HG03039 (cell line): ENCODE data around the gene ACO2.

Experiments
- ATAC-seq: cut with Tn5 transposase; IDR thresholded peaks from one replicate; pipeline ENCODE4 v1.9.1; 2021; ENCODE audit warnings: mild to moderate bottlenecking, moderate library complexity; ENCODE audit not compliant: unreplicated experiment

The ACO2 gene

DNA sequence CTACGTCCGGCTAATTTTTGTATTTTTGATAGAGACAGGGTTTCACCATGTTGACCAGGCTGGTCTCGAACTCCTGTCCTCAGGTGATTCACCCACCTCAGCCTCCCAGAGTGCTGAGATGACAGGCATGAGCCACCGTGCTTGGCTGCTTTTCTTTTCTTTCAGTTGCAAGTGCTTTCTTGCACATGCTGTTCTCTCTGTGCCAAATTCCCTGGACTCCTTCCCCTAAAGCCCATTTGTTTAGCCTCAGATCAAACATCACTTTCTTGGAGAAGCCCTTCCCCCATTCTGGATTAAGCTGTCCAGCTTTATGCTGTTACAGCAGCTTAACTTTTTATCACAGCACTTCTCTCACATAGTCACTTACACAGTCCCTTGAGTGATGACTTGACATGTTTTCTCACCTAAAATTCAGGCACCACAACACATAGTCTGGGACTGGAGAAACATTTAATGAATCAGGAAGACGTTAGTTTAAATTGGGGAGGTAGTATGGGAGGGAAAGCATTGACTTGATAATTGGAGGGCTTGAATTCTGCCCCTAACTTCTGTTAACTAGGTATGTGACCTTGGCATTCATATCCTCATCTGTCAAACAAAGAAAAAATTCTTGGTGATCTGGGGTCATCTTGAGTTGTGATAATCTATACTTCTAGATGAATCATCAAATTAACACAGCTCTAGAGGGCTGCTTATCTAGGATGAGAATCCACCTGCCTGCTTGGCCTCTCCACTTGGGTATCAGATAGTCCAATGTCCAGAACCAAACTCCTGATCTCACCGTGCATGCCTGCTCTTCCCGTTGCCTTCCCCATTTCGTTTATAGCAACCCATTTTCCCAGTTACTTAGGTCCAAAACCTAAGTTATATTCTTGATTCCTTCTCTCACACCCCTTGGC is 18.4 kb downstream of the ACO2 start:
- ATAC-seq, result no peak

GRCh38 chr22:41488076-41488475 is 19.2 kb downstream of the ACO2 start:
- no peak for ATAC-seq

- ATAC-seq, result no peak
Measured at GRCh38 chr22:41488596-41489385, 19.9 kb downstream of the ACO2 start.

GRCh38 chr22:41491374-41492100 is 22.6 kb downstream of the ACO2 start:
- ATAC-seq, result no peak

DNA sequence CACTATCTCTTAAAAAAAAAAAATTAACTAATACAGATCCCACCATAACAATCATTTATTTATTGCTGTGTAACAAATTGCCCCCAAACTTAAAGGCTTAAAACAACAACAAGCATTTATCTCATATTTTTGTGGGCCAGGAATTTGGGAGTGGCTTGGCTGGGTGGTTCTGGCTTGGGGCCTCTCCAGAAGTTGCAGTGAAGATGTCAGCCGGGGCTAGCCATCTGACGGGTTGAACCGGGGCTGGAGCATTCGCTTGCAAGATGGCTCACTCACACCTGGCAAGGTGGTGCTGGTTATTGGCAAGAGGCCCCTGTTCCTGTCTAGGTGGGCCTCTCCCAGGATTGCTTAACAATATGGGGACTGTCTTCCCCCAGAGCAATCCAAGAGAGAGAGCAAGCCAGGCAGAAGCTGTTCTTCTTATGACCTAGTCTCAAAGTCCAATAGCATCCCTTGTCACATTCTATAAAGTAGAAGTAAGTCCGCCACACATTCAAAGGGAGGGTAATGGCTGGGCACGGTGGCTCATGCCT is 29.5 kb downstream of the ACO2 start:
- ATAC-seq, result no peak

- ATAC-seq, result no peak
Measured at GRCh38 chr22:41499624-41500280, 30.8 kb downstream of the ACO2 start.

- ATAC-seq, result no peak
Measured at GRCh38 chr22:41500303-41500702, 31.4 kb downstream of the ACO2 start.

DNA sequence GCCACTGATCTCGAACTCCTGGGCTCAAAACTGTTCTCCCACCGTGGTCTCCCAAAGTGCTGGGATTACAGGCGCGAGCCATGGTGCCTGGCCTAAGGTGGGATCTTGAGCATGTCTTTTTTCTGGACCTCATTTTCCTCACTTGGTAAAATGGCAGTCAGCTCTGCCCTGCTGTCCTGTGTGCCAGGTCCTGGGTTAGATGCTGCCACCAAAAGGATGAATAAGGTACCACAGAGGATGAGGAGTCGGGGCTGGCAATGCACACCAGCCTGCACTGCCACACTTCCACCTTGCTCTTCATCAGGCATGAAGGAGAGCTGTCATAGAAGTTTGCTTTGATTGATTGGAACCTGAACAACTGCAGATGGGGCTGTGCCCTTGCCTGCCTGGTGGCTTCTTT is 32.3 kb downstream of the ACO2 start:
- no peak for ATAC-seq

DNA sequence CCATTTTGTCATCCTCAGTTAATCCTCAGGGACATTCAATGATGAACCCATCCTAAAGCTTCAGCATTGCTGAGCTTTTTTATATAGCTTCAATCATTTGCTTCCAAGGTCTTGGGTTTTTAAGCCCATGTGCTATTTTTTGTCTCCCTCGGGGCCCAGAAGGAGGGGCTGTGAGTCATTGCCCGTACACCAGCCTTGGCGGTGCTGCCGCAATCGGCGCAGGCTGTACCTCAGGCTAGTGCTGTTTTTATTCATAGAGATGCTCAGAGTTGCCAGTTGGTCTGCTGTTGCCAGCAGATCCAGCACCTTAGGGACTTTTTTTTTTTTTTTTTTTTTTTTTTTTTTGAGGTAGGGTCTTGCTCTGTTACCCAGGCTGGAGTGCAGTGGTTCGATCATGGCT is 35.5 kb downstream of the ACO2 start:
- ATAC-seq, result no peak

- no peak for ATAC-seq
Measured at GRCh38 chr22:41504816-41505215, 35.9 kb downstream of the ACO2 start.

- no peak for ATAC-seq
Measured at GRCh38 chr22:41505511-41506220, 36.7 kb downstream of the ACO2 start.

GRCh38 chr22:41507330-41508063 is 38.6 kb downstream of the ACO2 start:
- ATAC-seq, result no peak

DNA sequence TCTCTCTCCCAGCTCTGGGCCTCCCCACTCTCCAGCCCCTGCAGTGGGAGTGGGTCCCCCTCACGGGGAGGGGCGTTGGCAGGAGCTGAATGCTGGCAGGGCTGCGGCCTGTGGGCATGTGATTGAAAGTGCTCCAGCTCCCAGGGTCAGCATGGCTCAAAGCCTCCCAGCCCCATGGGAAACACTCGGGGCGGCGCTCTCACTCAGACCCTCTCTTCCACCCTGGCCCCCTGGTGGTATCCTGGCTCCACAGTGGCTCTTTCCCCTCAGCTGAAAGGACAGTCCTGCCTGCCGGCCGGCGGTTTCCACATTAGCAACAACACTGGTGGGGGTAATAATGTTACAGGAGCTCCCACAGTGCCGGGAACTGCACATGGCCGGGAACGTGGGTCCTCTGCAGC is 39.9 kb downstream of the ACO2 start:
- ATAC-seq, result no peak

DNA sequence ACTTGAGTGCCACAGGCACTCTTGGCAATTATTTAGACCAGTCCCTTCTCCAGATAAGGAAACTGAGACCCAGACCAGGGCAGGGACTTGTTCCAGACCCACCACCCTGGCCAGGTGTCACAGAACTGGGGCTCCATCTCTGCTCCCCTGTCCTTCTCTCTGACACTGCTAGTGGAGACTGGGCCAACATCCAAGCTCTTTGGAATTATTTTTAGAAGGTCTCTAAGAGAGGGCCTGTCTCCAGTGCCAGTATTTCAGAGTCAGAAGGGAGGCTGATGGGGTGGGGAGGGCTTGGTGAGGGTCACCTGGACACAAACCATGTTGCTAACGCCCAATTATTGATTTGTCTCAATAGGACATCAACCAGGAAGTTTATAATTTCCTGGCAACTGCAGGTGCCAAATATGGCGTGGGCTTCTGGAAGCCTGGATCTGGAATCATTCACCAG is 42.6 kb downstream of the ACO2 start:
- ATAC-seq, result no peak

DNA sequence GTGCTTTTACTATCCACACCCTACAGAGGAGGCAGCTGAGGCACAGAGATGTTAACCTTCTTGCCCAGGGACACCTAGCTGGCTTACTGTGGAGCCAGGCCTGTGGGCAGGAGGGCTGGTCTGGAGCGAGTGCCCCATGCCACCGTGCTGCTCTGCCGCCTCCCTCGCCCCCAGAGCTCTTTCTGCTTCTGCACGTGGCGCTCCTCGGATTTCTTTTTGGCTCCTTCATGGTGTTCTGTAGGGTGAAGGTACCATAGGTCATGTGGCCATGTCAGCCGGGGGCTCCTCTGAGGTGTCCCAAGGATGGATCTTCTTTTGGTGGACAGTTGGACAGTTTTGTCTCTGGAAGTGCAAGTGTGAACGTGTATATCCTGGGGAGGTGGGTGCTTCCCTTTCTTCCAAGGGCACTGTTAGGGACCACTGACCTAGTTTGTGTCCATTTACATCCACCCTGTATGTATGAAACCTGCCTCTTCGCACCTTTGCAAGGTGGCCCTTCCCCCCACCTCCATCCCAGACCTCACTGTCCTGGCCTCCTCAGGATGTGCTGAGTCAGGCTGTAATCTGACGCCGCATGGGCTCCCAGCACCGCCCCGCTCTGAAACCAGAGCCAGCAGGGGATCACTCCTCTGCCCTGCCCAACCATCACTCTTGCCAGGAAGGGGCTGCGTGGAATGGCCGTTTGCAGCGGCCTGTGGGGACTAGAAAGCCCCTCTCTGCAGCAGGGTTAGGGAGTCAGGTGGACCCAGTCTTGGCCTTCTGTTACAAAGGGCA is 43.7 kb downstream of the ACO2 start:
- no peak for ATAC-seq

DNA sequence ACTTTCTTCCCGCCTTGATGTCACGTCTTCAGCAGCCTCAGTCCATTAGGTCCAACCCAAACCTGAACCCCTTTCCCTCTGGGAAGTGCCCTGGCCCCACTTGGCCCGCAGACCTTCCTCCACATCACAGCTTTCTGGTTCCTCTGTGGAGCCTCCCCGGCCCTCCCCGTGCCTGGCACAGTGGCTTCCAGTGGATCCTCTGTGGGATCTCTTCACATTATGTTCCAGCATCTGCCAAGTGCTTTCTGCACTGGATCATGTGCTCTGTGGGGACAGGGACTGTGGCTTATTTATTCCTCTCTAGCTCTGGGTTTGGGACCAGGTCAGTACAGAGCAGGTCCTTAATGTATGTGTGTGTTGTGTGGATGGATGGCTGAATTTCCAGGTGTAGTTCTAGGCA is 44.5 kb downstream of the ACO2 start:
- no peak for ATAC-seq

GRCh38 chr22:41516462-41516861 is 47.5 kb downstream of the ACO2 start:
- ATAC-seq, result no peak
